GM19043 (cell line): ENCODE results near the gene CIITA.

ENCODE experiments used
- ATAC-seq: cut with Tn5 transposase; IDR thresholded peaks from one replicate; pipeline ENCODE4 v1.9.1; 2021; ENCODE audit warnings: low read depth; ENCODE audit not compliant: unreplicated experiment

The CIITA gene

GRCh38 chr16:10851512-10851911 is 25.5 kb upstream of the CIITA start:
- no peak for ATAC-seq

GRCh38 chr16:10852286-10852685 is 24.7 kb upstream of the CIITA start:
- no peak for ATAC-seq

- no peak for ATAC-seq
These were observed 24.1 kb upstream of the CIITA start for GRCh38 chr16:10852948-10853347.

GRCh38 chr16:10856042-10856441 is 21.0 kb upstream of the CIITA start:
- no peak for ATAC-seq

GRCh38 chr16:10858203-10858602 is 18.8 kb upstream of the CIITA start:
- no peak for ATAC-seq

- ATAC-seq = no peak
These were observed 18.0 kb upstream of the CIITA start for GRCh38 chr16:10859020-10859419.

- no peak for ATAC-seq
These were observed 17.3 kb upstream of the CIITA start for GRCh38 chr16:10859658-10860057.

- ATAC-seq = no peak
These were observed 14.6 kb upstream of the CIITA start for GRCh38 chr16:10862438-10862837.

- no peak for ATAC-seq
These were observed 10.7 kb upstream of the CIITA start for GRCh38 chr16:10865991-10866966.

- ATAC-seq = no peak
These were observed 9.8 kb upstream of the CIITA start for GRCh38 chr16:10867199-10867598.

GRCh38 chr16:10868104-10868595 is 8.9 kb upstream of the CIITA start:
- ATAC-seq = no peak

GRCh38 chr16:10868596-10869469 is 8.2 kb upstream of the CIITA start:
- peak; percentile 43 for ATAC-seq

- ATAC-seq = peak; percentile 32
These were observed 6.7 kb upstream of the CIITA start for GRCh38 chr16:10870137-10870776.

- no peak for ATAC-seq
These were observed 6.2 kb upstream of the CIITA start for GRCh38 chr16:10870808-10871156.

GRCh38 chr16:10871157-10871991 is 5.6 kb upstream of the CIITA start:
- ATAC-seq = peak; percentile 48

GRCh38 chr16:10876315-10876714 is 687 bp upstream of the CIITA start:
- no peak for ATAC-seq

GRCh38 chr16:10877472-10877946 is 507 bp downstream of the CIITA start:
- no peak for ATAC-seq

GRCh38 chr16:10878328-10878643 is 1.3 kb downstream of the CIITA start:
- ATAC-seq = no peak

- ATAC-seq = no peak
These were observed 1.9 kb downstream of the CIITA start for GRCh38 chr16:10878644-10879501.
